ENCODE results near the gene MAPKAPK2.

GRCh38 chr1:206713910-206714312 lies 29.2 kb downstream of the MAPKAPK2 start:
- no peak for TF ChIP-seq CTCF (IDR thresholded peaks at IDR 0.05)
- TF ChIP-seq POLR2A (IDR thresholded peaks at IDR 0.05) = no peak

Measured in sigmoid colon (tissue), 3 donors.